Measurements from ENCODE around the gene RAI1.

DNA sequence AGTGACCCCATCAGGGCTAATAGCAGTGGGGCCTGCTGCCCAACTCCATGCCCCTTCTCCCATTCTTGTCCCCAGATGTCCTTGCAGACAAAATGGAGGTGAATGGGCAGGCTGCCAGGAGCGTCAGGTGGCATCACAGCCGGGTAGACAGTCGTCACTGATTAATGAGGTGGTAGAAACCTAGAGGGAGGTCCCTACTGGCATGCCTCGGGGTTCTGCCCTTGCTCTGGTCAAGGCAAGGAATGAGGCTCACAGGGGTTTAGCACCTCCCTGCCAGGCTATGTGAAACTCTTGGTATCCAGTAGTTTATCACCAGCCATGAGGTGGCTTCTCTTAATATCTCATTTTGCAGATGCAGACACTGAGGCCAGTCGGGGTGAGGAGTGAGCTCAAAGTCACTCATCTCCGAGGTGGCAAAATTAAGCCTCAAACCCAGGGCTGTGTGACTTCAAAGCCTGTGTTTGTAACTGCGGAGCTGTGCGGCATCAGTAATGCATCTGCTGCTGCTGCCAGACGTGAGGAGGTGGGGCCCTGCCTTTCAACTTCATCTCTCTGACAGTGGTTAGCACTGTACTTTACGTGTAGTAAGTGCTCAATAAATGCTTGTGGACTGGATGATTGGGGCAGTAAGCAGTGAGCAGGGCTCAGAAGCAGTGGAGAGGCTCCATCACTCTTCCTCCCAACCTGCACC lies 21.3 kb downstream of the RAI1 start:
- TF ChIP-seq EZH2 (IDR thresholded peaks at IDR 0.05; ENCODE audit: borderline replicate concordance, low read depth, low read length, poor library complexity, severe bottlenecking): no peak
- TF ChIP-seq, protein P1, sequence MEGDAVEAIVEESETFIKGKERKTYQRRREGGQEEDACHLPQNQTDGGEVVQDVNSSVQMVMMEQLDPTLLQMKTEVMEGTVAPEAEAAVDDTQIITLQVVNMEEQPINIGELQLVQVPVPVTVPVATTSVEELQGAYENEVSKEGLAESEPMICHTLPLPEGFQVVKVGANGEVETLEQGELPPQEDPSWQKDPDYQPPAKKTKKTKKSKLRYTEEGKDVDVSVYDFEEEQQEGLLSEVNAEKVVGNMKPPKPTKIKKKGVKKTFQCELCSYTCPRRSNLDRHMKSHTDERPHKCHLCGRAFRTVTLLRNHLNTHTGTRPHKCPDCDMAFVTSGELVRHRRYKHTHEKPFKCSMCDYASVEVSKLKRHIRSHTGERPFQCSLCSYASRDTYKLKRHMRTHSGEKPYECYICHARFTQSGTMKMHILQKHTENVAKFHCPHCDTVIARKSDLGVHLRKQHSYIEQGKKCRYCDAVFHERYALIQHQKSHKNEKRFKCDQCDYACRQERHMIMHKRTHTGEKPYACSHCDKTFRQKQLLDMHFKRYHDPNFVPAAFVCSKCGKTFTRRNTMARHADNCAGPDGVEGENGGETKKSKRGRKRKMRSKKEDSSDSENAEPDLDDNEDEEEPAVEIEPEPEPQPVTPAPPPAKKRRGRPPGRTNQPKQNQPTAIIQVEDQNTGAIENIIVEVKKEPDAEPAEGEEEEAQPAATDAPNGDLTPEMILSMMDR (conservative IDR thresholded peaks at IDR 0.05; ENCODE audit: low read depth, low read length): no peak
